Activated CD4-positive, CD25-positive, alpha-beta regulatory T cell treated with anti-CD3 and anti-CD28 coated beads, Interleukin-2, amount 50 U/mL, for 72 hours (primary cell): Measurements from ENCODE around the gene NOD2.

Experiments
- DNase-seq: peaks from one replicate; pipeline ENCODE4 v3.0.0; 2021

Gene NOD2

GRCh38 chr16:50671644-50672260 is 21.7 kb upstream of the NOD2 start:
- peak; percentile 70 for DNase-seq

DNA sequence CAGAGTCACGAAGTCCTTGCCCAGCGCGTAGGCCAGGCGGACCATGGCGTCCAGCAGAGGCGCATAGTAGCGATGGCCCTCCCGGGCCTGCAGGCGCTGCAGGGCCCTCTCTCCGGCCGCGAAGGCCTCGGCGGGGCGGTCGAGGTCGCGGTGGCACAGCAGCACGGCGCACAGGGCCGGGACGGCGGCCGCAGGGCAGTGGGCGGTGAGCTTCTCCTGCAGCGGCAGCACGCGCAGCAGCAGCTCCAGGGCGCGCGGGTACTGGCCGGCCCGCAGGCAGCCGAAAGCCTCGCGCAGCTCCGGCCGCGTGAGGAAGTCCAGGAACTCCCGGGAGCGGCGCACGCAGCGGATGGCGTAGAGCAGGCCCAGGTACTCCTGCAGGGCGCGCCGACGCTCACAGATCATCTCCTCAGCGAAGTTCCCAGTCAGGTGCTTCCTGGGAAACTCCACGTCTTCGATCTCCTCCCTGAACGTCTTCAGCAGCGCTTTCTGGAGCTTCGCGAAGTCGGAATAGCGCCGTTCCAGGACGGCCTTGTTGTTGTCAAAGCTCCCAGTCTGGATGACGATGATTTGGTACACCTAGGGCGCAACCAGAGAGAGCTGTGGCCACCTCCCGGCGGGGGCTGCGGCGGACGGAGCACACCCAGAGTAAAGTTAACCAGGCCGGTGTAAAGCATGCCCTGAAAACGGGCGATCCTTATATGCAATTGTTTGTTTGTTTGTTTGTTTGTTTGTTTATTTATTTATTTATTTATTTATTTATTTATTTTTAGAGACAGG is 19.7 kb upstream of the NOD2 start:
- no peak for DNase-seq

GRCh38 chr16:50674831-50675230 is 18.6 kb upstream of the NOD2 start:
- no peak for DNase-seq

- DNase-seq: no peak
These were observed 17.5 kb upstream of the NOD2 start for GRCh38 chr16:50675686-50676610.

GRCh38 chr16:50676684-50677225 is 16.7 kb upstream of the NOD2 start:
- no peak for DNase-seq

- no peak for DNase-seq
These were observed 16.1 kb upstream of the NOD2 start for GRCh38 chr16:50677351-50677750.

DNA sequence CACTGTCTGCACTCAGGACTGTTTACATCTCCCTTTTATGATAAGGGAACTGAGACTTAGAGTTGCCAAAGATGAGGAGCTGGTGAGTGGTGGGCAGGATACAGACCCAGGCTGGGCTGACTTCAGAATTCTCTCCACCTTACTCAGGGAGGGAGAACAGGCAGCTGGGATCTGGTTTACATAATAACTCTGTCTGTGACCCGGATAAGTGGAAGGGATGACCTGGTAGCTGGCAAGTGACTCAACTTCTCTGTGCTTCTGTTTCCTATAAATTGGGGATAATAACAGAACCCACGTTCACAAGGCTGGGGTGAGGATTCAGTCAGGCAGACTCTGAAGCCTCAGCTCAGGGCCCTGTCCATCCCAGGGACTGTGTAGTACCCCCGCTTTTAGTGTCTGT is 14.9 kb upstream of the NOD2 start:
- no peak for DNase-seq

DNA sequence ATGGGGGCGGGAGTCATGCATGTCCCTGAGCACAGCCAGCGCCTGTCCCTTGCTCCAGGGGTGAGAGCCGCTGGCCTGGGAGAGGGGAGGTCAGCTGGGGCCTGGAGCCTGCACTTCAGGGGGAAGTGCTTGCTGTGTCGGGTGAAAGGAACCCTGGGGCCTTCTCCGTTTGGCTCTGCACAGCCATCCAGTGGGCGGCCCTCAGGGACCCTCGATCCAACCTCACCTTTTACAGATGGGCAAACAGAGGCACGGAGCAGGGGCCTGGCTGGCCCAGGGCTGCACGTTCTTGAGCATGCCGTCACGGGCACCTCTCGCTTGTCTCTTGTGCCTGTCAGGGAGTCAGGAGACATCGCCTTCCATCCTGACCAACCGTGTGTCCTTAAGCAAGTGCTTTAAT is 14.1 kb upstream of the NOD2 start:
- no peak for DNase-seq

DNA sequence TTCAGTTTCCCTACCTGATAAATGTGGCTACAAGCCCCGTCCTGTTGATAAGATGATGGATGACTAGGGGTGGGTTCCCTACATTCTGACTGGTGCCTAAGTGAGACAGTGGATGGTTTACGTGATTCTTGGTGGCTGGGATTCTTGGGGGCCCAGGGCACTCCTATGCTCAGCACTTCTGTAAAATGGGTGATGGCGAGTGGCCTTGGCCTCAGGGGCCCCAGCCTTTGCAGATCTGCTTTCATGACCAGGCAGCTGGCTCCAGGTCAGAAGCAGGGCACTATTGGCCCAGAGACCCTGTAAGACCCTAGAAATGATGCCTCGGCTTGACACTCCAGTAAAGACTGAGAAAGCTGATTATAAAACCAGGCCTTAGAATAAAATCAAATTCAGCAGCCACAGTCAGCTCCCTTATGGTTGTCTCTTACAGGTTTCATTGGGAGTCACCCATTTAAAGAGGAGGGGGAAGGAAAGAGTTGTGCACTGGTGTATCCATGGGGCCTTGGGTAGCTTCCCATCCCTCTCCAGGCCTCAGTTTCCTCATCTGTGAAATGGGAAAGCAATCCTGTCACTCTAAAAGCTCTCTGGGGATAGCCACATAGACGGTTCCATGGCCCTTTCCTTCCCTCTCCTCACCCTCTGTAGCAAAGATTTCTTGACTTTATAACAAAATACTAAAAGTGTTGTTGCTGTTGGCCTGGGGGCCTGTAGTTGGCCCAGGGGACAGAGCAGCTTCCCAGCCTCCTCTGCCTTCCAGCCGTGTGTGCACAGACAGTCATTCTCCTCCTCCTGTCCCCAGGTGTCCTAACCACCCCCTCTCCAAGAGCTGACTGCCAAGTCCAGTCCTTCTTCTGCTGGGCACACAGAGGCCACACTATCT is 13.5 kb upstream of the NOD2 start:
- DNase-seq: no peak

GRCh38 chr16:50680556-50680893 is 12.9 kb upstream of the NOD2 start:
- DNase-seq: no peak

DNA sequence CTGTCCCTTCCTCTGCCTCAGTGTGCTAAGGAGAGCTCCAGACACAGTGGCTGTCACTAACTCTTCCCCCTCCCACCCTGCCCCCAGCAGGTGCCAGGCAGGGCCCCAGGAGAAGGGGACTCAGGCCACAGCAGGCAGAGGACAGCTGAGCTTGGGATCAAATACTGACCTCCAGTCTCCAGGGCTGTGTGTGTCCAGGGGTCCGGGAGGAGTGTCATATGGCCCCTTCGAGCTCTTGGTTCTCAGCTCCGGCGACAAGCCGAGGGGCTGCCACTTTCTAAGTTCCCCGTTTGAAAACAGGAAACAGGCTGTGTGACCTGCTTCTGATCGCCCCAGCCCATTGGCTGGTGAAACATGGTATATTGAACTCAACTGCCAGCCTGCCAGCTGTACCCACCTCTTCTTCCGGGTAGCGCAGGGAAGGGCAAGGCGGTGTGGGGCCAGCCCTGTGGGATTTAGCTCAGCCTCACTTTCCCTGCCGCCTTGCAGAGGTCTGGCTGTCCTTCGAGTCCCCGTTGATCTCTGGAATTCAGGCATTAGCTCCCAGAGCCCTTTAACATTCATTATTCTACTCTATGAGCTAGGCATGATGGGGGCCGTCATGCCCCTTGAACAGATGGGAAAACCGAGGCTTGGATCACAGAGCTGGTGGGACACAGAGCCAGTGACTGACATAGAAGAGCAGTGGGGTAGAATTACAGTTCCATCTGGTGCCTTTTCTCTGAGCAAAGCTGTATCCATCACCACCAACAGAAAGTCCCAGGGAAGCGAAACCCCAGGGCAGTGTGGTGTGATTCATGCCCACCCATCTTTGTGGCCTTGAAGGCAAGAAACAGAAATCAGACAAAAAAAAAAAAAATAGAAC is 12.2 kb upstream of the NOD2 start, which contains the start of gene SNX20:
TSS of gene SNX20 (minus strand) at position 292 of the 865 bp plus-strand sequence. CDS start 3,786 bp downstream, outside the sequence.
- peak; percentile 63 for DNase-seq

GRCh38 chr16:50683689-50684374 is 9.6 kb upstream of the NOD2 start:
- DNase-seq: peak; percentile 63

DNA sequence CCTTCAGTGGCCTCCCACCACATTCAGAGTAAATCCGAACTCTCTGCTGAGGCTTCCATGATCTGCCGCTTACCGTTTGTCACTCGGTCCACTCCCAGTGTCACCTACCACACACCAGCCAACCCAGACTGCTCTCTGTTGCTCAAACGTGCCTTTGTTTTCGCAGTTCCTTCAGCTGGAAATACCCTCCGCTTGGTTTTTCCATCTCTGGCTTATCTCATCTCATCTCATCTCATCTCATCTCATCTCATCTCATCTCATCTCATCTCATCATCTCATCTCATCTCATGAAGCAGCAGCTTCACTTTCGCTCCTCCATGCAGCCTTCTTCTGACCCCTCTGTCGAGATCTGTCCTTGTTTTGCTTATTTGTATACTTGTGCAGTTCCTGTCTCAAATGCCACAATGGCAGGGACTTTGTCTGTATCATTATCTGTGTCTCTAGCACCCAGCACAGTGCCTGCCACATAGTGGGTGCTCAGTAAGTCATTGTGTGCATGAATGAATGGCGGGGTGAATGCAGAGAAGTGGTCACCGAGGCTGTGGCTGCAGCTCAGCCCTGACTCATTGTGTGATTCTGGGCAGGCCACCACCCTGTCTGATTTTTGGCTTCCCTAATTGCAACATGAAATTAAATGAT is 8.5 kb upstream of the NOD2 start:
- DNase-seq: no peak

- DNase-seq: no peak
These were observed 7.8 kb upstream of the NOD2 start for GRCh38 chr16:50685462-50686063.

GRCh38 chr16:50688083-50688482 is 5.3 kb upstream of the NOD2 start:
- DNase-seq: no peak

DNA sequence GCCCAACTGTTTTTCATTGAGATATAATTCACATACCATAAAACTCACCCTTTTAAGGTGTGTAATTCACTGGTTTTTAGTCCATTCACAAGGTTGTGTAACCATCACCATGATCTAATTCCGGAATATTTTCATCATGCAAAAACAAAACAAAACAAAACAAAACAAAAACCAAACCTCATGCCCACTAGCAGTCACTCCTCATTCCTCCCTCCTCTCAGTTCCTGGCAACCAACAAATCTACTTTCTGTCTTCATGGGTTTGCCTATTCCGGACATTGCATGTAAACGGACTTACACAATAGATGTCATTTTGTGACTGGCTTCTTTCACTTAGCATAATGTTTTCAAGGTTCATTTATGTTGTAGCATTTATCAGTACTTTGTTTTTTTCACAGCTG is 4.5 kb upstream of the NOD2 start:
- no peak for DNase-seq

DNA sequence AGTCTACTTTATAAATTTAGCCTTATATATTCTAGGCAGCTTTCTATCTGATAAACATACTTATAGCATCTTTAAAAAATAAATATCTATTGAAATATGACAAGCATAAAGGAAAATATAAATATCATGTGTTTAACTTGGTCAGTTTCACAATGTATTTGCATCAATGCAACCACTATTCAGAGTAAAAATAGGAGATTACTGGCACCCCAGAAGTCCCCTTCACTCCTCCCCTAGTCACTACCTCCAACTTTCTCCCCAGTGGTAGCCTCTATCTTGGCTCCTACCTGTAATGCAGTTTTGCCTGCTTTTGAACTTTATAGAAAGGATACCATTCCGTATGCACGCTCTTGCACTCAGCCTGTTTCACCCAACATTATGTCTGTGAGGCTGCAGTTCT is 3.2 kb upstream of the NOD2 start:
- DNase-seq: no peak

DNA sequence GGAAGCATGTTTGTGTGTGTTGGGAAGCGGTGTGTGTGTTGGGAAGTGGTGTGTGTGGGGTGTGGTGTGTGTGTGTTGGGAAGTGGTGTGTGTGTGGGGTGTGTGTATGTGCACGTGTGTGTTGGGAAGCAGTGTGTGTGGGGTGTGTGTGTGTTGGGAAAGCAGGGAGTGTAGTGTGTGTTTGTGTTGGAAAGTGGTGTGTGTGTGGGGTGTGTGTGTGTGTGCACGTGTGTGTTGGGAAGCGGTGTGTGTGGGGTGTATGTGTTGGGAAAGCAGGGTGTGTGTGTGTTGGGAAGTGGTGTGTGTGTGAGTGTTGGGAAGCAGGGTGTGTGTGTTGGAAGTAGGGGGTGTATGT is 785 bp upstream of the NOD2 start:
- no peak for DNase-seq

DNA sequence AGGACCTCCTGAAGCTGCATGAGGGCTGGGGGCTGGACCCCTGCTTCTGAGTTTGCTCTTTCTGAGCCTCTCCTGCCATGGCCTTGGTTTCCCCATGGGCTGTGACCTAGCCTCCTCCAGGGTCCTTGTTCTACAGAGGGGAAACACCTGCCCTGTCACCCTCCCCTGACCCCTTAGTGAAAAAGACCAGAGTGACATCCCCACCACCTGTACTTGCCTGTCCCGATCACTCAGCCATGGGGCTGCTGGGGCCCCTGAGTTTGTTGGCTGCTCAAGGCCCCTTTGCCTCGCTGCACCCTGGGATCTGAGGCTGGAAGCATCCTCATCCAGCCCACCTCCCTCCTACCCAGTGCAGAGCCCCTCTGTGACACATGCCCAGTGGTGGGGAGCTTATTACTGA is 800 bp downstream of the NOD2 start:
- no peak for DNase-seq
